ENCODE measurements around the gene VAPA. TPM values are rescaled to one million over a fixed set of nuclear protein-coding genes. Genes with fewer than 3 reads are reported as not detected.
A peak's percentile ranks its signal among the peaks of the same experiment; 100 is the strongest.

Gene VAPA
- total RNA-seq, 1 donor from 2014 or later: 127 TPM

- no peak overlapping the region for H3K9ac ChIP-seq (ENCODE audit: low read depth in 1 of 3, low read length in 3 of 3)
- H3K36me3 ChIP-seq (ENCODE audit: control insufficient read depth in 3 of 3, insufficient read depth in 3 of 3, low read length in 3 of 3): no peaks in the 10 kb centered on the region
- no peaks in the 10 kb centered on the region for H3K27me3 ChIP-seq (ENCODE audit: control insufficient read depth in 3 of 3, insufficient read depth in 3 of 3, low read length in 3 of 3)
- H3K27ac ChIP-seq (ENCODE audit: low read depth, low read length): no peak overlapping the region
- no peaks in the 10 kb centered on the region for H3K9me3 ChIP-seq (ENCODE audit: control insufficient read depth in 3 of 3, low read length in 3 of 3)
- H3K4me1 ChIP-seq (ENCODE audit: control insufficient read depth in 3 of 3, insufficient read depth in 3 of 3, low read length in 3 of 3): peaks cover 34 to 52% (median 40%) of the 10 kb centered on the region in 3 donors
- no peak overlapping the region for H3K4me3 ChIP-seq (ENCODE audit: low read length in 3 of 3)
Measured at GRCh38 chr18:9922592-9923311, 8.9 kb downstream of the VAPA start.

- Histone ChIP-seq H3K9me3 (ENCODE audit: control insufficient read depth in 3 of 3, low read length in 3 of 3) (no peaks in the 10 kb centered on the region), H3K4me3 (ENCODE audit: low read length in 3 of 3) (no peak overlapping the region), H3K27me3 (ENCODE audit: control insufficient read depth in 3 of 3, insufficient read depth in 3 of 3, low read length in 3 of 3) (no peaks in the 10 kb centered on the region), H3K36me3 (ENCODE audit: control insufficient read depth in 3 of 3, insufficient read depth in 3 of 3, low read length in 3 of 3) (no peaks in the 10 kb centered on the region), H3K4me1 (ENCODE audit: control insufficient read depth in 3 of 3, insufficient read depth in 3 of 3, low read length in 3 of 3) (peaks cover 20 to 45% (median 35%) of the 10 kb centered on the region in 3 donors), H3K27ac (ENCODE audit: low read depth, low read length) (no peak overlapping the region), H3K9ac (ENCODE audit: low read depth in 1 of 3, low read length in 3 of 3) (no peak overlapping the region)
Measured at GRCh38 chr18:9924371-9924943, 10.6 kb downstream of the VAPA start.

GRCh38 chr18:9925369-9925768, 11.6 kb downstream of the VAPA start:
- H3K4me3 ChIP-seq (ENCODE audit: low read length in 3 of 3): no peak overlapping the region
- no peaks in the 10 kb centered on the region for H3K36me3 ChIP-seq (ENCODE audit: control insufficient read depth in 3 of 3, insufficient read depth in 3 of 3, low read length in 3 of 3)
- H3K4me1 ChIP-seq (ENCODE audit: control insufficient read depth in 3 of 3, insufficient read depth in 3 of 3, low read length in 3 of 3): peaks cover 14 to 41% (median 29%) of the 10 kb centered on the region in 3 donors
- no peak overlapping the region for H3K9ac ChIP-seq (ENCODE audit: low read depth in 1 of 3, low read length in 3 of 3)
- H3K9me3 ChIP-seq (ENCODE audit: control insufficient read depth in 3 of 3, low read length in 3 of 3): no peaks in the 10 kb centered on the region
- no peaks in the 10 kb centered on the region for H3K27me3 ChIP-seq (ENCODE audit: control insufficient read depth in 3 of 3, insufficient read depth in 3 of 3, low read length in 3 of 3)
- H3K27ac ChIP-seq (ENCODE audit: low read depth, low read length): no peak overlapping the region

GRCh38 chr18:9925795-9926194, 12.0 kb downstream of the VAPA start:
- Histone ChIP-seq H3K4me1 (ENCODE audit: control insufficient read depth in 3 of 3, insufficient read depth in 3 of 3, low read length in 3 of 3) (peaks cover 11 to 40% (median 24%) of the 10 kb centered on the region in 3 donors), H3K27me3 (ENCODE audit: control insufficient read depth in 3 of 3, insufficient read depth in 3 of 3, low read length in 3 of 3) (no peaks in the 10 kb centered on the region), H3K9ac (ENCODE audit: low read depth in 1 of 3, low read length in 3 of 3) (no peak overlapping the region), H3K36me3 (ENCODE audit: control insufficient read depth in 3 of 3, insufficient read depth in 3 of 3, low read length in 3 of 3) (no peaks in the 10 kb centered on the region), H3K27ac (ENCODE audit: low read depth, low read length) (no peak overlapping the region), H3K4me3 (ENCODE audit: low read length in 3 of 3) (no peak overlapping the region), H3K9me3 (ENCODE audit: control insufficient read depth in 3 of 3, low read length in 3 of 3) (no peaks in the 10 kb centered on the region)

- Histone ChIP-seq H3K27ac (ENCODE audit: low read depth, low read length) (no peak overlapping the region), H3K4me3 (ENCODE audit: low read length in 3 of 3) (no peak overlapping the region), H3K9me3 (ENCODE audit: control insufficient read depth in 3 of 3, low read length in 3 of 3) (no peaks in the 10 kb centered on the region), H3K27me3 (ENCODE audit: control insufficient read depth in 3 of 3, insufficient read depth in 3 of 3, low read length in 3 of 3) (no peaks in the 10 kb centered on the region), H3K9ac (ENCODE audit: low read depth in 1 of 3, low read length in 3 of 3) (no peak overlapping the region), H3K4me1 (ENCODE audit: control insufficient read depth in 3 of 3, insufficient read depth in 3 of 3, low read length in 3 of 3) (peaks cover 8 to 40% (median 22%) of the 10 kb centered on the region in 3 donors), H3K36me3 (ENCODE audit: control insufficient read depth in 3 of 3, insufficient read depth in 3 of 3, low read length in 3 of 3) (no peaks in the 10 kb centered on the region)
Measured at GRCh38 chr18:9926223-9926894, 12.5 kb downstream of the VAPA start.

- peaks cover 10 to 43% (median 26%) of the 10 kb centered on the region in 3 donors for H3K4me1 ChIP-seq (ENCODE audit: control insufficient read depth in 3 of 3, insufficient read depth in 3 of 3, low read length in 3 of 3)
- H3K27ac ChIP-seq (ENCODE audit: low read depth, low read length): no peak overlapping the region
- H3K9ac ChIP-seq (ENCODE audit: low read depth in 1 of 3, low read length in 3 of 3): no peak overlapping the region
- H3K27me3 ChIP-seq (ENCODE audit: control insufficient read depth in 3 of 3, insufficient read depth in 3 of 3, low read length in 3 of 3): no peaks in the 10 kb centered on the region
- no peaks in the 10 kb centered on the region for H3K9me3 ChIP-seq (ENCODE audit: control insufficient read depth in 3 of 3, low read length in 3 of 3)
- H3K36me3 ChIP-seq (ENCODE audit: control insufficient read depth in 3 of 3, insufficient read depth in 3 of 3, low read length in 3 of 3): no peaks in the 10 kb centered on the region
- no peak overlapping the region for H3K4me3 ChIP-seq (ENCODE audit: low read length in 3 of 3)
Measured at GRCh38 chr18:9926977-9927376, 13.2 kb downstream of the VAPA start.

GRCh38 chr18:9927392-9928063, 13.7 kb downstream of the VAPA start:
- no peak overlapping the region for H3K27ac ChIP-seq (ENCODE audit: low read depth, low read length)
- H3K4me1 ChIP-seq (ENCODE audit: control insufficient read depth in 3 of 3, insufficient read depth in 3 of 3, low read length in 3 of 3): peaks cover 9 to 42% (median 27%) of the 10 kb centered on the region in 3 donors

GRCh38 chr18:9928646-9929259, 14.9 kb downstream of the VAPA start:
- Histone ChIP-seq H3K27ac (ENCODE audit: low read depth, low read length) (no peak overlapping the region), H3K4me3 (ENCODE audit: low read length in 3 of 3) (no peak overlapping the region), H3K4me1 (ENCODE audit: control insufficient read depth in 3 of 3, insufficient read depth in 3 of 3, low read length in 3 of 3) (peaks cover 12 to 38% (median 33%) of the 10 kb centered on the region in 3 donors), H3K27me3 (ENCODE audit: control insufficient read depth in 3 of 3, insufficient read depth in 3 of 3, low read length in 3 of 3) (no peaks in the 10 kb centered on the region), H3K36me3 (ENCODE audit: control insufficient read depth in 3 of 3, insufficient read depth in 3 of 3, low read length in 3 of 3) (peaks cover 0 to 7% (median 0%) of the 10 kb centered on the region in 3 donors), H3K9me3 (ENCODE audit: control insufficient read depth in 3 of 3, low read length in 3 of 3) (no peaks in the 10 kb centered on the region), H3K9ac (ENCODE audit: low read depth in 1 of 3, low read length in 3 of 3) (no peak overlapping the region)

More at GRCh38 chr18:9927392-9928063, 13.7 kb downstream of the VAPA start:
- Histone ChIP-seq H3K27me3 (ENCODE audit: control insufficient read depth in 3 of 3, insufficient read depth in 3 of 3, low read length in 3 of 3) (no peaks in the 10 kb centered on the region), H3K9me3 (ENCODE audit: control insufficient read depth in 3 of 3, low read length in 3 of 3) (no peaks in the 10 kb centered on the region), H3K9ac (ENCODE audit: low read depth in 1 of 3, low read length in 3 of 3) (no peak overlapping the region), H3K36me3 (ENCODE audit: control insufficient read depth in 3 of 3, insufficient read depth in 3 of 3, low read length in 3 of 3) (peaks cover 0 to 3% (median 0%) of the 10 kb centered on the region in 3 donors), H3K4me3 (ENCODE audit: low read length in 3 of 3) (no peak overlapping the region)

- Histone ChIP-seq H3K27me3 (ENCODE audit: control insufficient read depth in 3 of 3, insufficient read depth in 3 of 3, low read length in 3 of 3) (no peaks in the 10 kb centered on the region), H3K9ac (ENCODE audit: low read depth in 1 of 3, low read length in 3 of 3) (peak overlapping the region in 1 of 3 donors; percentile 40), H3K27ac (ENCODE audit: low read depth, low read length) (no peak overlapping the region), H3K4me1 (ENCODE audit: control insufficient read depth in 3 of 3, insufficient read depth in 3 of 3, low read length in 3 of 3) (peaks cover 12 to 29% (median 24%) of the 10 kb centered on the region in 3 donors), H3K4me3 (ENCODE audit: low read length in 3 of 3) (no peak overlapping the region), H3K36me3 (ENCODE audit: control insufficient read depth in 3 of 3, insufficient read depth in 3 of 3, low read length in 3 of 3) (peaks cover 0 to 7% (median 3%) of the 10 kb centered on the region in 3 donors), H3K9me3 (ENCODE audit: control insufficient read depth in 3 of 3, low read length in 3 of 3) (no peaks in the 10 kb centered on the region)
Measured at GRCh38 chr18:9930299-9930884, 16.6 kb downstream of the VAPA start.

Measured in skeletal muscle tissue (tissue), 4 donors.